Measurements from ENCODE around the gene UST.

Gene UST

GRCh38 chr6:148803979-148804378 lies 57.1 kb downstream of the UST start:
- DNase-seq: no peak

- DNase-seq: no peak
Observed at GRCh38 chr6:148805777-148806176, 58.9 kb downstream of the UST start.

GRCh38 chr6:148807784-148808183 lies 61.0 kb downstream of the UST start:
- DNase-seq: no peak

GRCh38 chr6:148808786-148809304 lies 62.0 kb downstream of the UST start:
- DNase-seq: no peak

GRCh38 chr6:148811459-148811858 lies 64.6 kb downstream of the UST start:
- no peak for DNase-seq

- no peak for DNase-seq
Observed at GRCh38 chr6:148814082-148814790, 67.4 kb downstream of the UST start.

GRCh38 chr6:148814869-148815268 lies 68.0 kb downstream of the UST start:
- DNase-seq: no peak

- DNase-seq: no peak
Observed at GRCh38 chr6:148816117-148816516, 69.3 kb downstream of the UST start.

GRCh38 chr6:148817689-148818088 lies 70.9 kb downstream of the UST start:
- DNase-seq: no peak

GRCh38 chr6:148818939-148819575 lies 72.2 kb downstream of the UST start:
- peak; percentile 38 for DNase-seq

GRCh38 chr6:148819852-148820251 lies 73.0 kb downstream of the UST start:
- no peak for DNase-seq

GRCh38 chr6:148822819-148823218 lies 76.0 kb downstream of the UST start:
- no peak for DNase-seq

- DNase-seq: no peak
Observed at GRCh38 chr6:148824291-148824690, 77.5 kb downstream of the UST start.

- no peak for DNase-seq
Observed at GRCh38 chr6:148824960-148825359, 78.1 kb downstream of the UST start.

GRCh38 chr6:148825492-148825891 lies 78.7 kb downstream of the UST start:
- DNase-seq: no peak

- peak; percentile 51 for DNase-seq
Observed at GRCh38 chr6:148827416-148828045, 80.7 kb downstream of the UST start.

- DNase-seq: no peak
Observed at GRCh38 chr6:148828047-148828446, 81.2 kb downstream of the UST start.

- DNase-seq: no peak
Observed at GRCh38 chr6:148829415-148830101, 82.7 kb downstream of the UST start.

- no peak for DNase-seq
Observed at GRCh38 chr6:148830614-148831013, 83.8 kb downstream of the UST start.

GRCh38 chr6:148831064-148831463 lies 84.2 kb downstream of the UST start:
- no peak for DNase-seq

GRCh38 chr6:148831531-148831930 lies 84.7 kb downstream of the UST start:
- peak; percentile 63 for DNase-seq

- DNase-seq: peak; percentile 96
Observed at GRCh38 chr6:148835920-148836441, 89.2 kb downstream of the UST start.

GRCh38 chr6:148836751-148837150 lies 89.9 kb downstream of the UST start:
- no peak for DNase-seq

Data from fibroblast of skin of scalp (primary cell).